ENCODE measurements around the gene RASSF8. TPM values are rescaled to one million over a fixed set of nuclear protein-coding genes. Genes with fewer than 3 reads are reported as not detected.

Gene RASSF8
- total and polyA plus RNA-seq, 2 of the 8 experiments (the other 6 are each of a cell fraction or from before 2014, with no cell fraction given) = 6.4 to 46.7 TPM

DNA sequence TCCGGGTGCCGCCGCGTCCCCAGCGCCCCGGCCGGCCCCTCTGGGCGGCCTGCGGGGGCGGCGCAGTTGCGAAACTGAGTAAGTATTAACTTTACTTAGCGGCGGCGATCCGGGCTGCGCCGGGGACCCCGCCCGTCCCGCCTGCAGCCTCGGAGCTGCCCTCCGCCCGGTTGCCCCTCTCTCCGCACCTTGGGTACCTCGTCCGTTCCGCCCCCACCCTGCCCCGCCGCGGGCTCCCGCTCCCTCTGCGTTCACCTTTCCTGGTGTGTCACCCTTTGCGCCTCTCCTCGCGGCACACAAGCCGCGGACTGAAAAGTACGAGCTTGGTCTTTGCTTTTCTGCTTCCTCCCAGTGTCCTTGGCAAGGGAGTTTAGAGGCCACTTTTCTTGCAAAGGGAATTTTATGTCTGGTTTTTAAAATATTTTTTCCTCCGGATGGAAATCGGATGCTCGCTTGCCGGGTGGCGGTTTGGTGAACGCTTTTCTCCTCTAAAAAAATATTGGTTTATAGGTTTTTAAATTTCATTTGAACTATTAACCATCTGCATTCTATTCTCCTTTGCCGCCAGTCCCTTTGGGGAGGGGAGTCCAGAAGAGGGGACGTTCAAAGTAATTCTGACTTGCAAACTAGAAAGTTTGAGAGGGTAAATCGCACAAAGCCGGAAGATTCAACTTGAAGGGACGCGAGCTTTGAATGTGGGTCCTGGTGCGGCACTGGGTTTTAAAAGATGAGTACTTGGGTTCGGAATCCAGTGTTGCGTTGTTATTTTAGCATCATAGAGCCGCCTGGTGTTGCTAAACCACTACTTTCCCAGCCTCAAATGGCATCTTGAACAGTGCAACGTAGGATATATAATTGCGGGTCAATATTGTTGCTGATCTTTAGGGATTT is 834 bp downstream of the RASSF8 start (continued):
- TF ChIP-seq, protein P1, sequence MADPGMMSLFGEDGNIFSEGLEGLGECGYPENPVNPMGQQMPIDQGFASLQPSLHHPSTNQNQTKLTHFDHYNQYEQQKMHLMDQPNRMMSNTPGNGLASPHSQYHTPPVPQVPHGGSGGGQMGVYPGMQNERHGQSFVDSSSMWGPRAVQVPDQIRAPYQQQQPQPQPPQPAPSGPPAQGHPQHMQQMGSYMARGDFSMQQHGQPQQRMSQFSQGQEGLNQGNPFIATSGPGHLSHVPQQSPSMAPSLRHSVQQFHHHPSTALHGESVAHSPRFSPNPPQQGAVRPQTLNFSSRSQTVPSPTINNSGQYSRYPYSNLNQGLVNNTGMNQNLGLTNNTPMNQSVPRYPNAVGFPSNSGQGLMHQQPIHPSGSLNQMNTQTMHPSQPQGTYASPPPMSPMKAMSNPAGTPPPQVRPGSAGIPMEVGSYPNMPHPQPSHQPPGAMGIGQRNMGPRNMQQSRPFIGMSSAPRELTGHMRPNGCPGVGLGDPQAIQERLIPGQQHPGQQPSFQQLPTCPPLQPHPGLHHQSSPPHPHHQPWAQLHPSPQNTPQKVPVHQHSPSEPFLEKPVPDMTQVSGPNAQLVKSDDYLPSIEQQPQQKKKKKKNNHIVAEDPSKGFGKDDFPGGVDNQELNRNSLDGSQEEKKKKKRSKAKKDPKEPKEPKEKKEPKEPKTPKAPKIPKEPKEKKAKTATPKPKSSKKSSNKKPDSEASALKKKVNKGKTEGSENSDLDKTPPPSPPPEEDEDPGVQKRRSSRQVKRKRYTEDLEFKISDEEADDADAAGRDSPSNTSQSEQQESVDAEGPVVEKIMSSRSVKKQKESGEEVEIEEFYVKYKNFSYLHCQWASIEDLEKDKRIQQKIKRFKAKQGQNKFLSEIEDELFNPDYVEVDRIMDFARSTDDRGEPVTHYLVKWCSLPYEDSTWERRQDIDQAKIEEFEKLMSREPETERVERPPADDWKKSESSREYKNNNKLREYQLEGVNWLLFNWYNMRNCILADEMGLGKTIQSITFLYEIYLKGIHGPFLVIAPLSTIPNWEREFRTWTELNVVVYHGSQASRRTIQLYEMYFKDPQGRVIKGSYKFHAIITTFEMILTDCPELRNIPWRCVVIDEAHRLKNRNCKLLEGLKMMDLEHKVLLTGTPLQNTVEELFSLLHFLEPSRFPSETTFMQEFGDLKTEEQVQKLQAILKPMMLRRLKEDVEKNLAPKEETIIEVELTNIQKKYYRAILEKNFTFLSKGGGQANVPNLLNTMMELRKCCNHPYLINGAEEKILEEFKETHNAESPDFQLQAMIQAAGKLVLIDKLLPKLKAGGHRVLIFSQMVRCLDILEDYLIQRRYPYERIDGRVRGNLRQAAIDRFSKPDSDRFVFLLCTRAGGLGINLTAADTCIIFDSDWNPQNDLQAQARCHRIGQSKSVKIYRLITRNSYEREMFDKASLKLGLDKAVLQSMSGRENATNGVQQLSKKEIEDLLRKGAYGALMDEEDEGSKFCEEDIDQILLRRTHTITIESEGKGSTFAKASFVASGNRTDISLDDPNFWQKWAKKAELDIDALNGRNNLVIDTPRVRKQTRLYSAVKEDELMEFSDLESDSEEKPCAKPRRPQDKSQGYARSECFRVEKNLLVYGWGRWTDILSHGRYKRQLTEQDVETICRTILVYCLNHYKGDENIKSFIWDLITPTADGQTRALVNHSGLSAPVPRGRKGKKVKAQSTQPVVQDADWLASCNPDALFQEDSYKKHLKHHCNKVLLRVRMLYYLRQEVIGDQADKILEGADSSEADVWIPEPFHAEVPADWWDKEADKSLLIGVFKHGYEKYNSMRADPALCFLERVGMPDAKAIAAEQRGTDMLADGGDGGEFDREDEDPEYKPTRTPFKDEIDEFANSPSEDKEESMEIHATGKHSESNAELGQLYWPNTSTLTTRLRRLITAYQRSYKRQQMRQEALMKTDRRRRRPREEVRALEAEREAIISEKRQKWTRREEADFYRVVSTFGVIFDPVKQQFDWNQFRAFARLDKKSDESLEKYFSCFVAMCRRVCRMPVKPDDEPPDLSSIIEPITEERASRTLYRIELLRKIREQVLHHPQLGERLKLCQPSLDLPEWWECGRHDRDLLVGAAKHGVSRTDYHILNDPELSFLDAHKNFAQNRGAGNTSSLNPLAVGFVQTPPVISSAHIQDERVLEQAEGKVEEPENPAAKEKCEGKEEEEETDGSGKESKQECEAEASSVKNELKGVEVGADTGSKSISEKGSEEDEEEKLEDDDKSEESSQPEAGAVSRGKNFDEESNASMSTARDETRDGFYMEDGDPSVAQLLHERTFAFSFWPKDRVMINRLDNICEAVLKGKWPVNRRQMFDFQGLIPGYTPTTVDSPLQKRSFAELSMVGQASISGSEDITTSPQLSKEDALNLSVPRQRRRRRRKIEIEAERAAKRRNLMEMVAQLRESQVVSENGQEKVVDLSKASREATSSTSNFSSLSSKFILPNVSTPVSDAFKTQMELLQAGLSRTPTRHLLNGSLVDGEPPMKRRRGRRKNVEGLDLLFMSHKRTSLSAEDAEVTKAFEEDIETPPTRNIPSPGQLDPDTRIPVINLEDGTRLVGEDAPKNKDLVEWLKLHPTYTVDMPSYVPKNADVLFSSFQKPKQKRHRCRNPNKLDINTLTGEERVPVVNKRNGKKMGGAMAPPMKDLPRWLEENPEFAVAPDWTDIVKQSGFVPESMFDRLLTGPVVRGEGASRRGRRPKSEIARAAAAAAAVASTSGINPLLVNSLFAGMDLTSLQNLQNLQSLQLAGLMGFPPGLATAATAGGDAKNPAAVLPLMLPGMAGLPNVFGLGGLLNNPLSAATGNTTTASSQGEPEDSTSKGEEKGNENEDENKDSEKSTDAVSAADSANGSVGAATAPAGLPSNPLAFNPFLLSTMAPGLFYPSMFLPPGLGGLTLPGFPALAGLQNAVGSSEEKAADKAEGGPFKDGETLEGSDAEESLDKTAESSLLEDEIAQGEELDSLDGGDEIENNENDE (IDR thresholded peaks at IDR 0.05; ENCODE audit: insufficient replicate concordance, low read length) = no peak
- TF ChIP-seq RBBP5 (IDR thresholded peaks at IDR 0.05; ENCODE audit: borderline replicate concordance, low read depth, low read length) (no peak), SIRT6 (IDR thresholded peaks at IDR 0.05; ENCODE audit: low read length) (no peak), KDM1A (IDR thresholded peaks at IDR 0.05; ENCODE audit: borderline replicate concordance, low read length) (no peak), SIN3A (conservative IDR thresholded peaks at IDR 0.05 in 1 of 2, IDR thresholded peaks at IDR 0.05 in 1 of 2; ENCODE audit: low read depth in 1 of 2, low read length in 2 of 2) (no peak)
